ENCODE results near the gene STK32B.

DNA sequence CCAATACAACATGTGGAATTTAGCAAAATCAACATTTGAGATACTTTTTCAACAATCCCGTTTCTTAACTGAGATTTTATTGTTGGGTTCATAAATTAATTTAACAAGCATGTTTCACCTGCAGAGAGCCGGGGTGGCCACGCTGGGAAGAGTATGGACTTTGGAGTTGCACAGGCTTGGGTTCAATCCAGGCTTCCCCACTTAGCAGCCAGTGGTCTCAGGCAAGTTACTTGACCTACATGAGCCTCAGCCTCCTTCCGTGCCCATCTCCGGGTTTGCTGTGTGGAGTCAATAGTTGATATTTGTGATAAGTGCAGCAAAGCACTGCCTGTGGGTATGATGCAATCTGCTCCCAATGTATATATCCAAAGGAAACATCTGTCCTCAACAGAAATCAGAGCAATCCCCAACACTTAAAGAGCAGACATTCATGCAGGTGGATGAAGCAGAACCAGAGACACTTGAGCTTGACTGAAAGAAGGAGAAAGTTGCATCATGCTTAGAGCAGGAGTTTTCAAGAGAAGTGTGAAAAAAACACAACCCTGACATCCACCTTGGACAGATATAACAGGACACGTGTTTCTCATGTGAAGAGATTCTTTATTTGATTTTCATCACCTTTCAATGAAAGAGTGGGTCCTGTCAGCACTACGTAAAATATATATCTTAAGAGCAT is 37.1 kb upstream of the STK32B start:
- TF ChIP-seq, protein P1, sequence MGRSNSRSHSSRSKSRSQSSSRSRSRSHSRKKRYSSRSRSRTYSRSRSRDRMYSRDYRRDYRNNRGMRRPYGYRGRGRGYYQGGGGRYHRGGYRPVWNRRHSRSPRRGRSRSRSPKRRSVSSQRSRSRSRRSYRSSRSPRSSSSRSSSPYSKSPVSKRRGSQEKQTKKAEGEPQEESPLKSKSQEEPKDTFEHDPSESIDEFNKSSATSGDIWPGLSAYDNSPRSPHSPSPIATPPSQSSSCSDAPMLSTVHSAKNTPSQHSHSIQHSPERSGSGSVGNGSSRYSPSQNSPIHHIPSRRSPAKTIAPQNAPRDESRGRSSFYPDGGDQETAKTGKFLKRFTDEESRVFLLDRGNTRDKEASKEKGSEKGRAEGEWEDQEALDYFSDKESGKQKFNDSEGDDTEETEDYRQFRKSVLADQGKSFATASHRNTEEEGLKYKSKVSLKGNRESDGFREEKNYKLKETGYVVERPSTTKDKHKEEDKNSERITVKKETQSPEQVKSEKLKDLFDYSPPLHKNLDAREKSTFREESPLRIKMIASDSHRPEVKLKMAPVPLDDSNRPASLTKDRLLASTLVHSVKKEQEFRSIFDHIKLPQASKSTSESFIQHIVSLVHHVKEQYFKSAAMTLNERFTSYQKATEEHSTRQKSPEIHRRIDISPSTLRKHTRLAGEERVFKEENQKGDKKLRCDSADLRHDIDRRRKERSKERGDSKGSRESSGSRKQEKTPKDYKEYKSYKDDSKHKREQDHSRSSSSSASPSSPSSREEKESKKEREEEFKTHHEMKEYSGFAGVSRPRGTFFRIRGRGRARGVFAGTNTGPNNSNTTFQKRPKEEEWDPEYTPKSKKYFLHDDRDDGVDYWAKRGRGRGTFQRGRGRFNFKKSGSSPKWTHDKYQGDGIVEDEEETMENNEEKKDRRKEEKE (IDR thresholded peaks at IDR 0.05; ENCODE audit: borderline replicate concordance in 1 of 2, control insufficient read depth in 1 of 2, low read depth in 2 of 2, low read length in 1 of 2), result no peak
- TF ChIP-seq KAT2B (IDR thresholded peaks at IDR 0.05; ENCODE audit: low read depth, low read length) (no peak), MTF1 (CRISPR knock-in tag; IDR thresholded peaks at IDR 0.05; ENCODE audit: borderline replicate concordance) (no peak), POLR2AphosphoS5 (IDR thresholded peaks at IDR 0.05; ENCODE audit: control insufficient read depth, insufficient read depth, low read depth, low read length) (no peak), JUNB (CRISPR knock-in tag; conservative IDR thresholded peaks at IDR 0.05) (0 out of 2 replicates have a peak, but pooled peaks have one; percentile 15)
- TF ChIP-seq, protein P2, sequence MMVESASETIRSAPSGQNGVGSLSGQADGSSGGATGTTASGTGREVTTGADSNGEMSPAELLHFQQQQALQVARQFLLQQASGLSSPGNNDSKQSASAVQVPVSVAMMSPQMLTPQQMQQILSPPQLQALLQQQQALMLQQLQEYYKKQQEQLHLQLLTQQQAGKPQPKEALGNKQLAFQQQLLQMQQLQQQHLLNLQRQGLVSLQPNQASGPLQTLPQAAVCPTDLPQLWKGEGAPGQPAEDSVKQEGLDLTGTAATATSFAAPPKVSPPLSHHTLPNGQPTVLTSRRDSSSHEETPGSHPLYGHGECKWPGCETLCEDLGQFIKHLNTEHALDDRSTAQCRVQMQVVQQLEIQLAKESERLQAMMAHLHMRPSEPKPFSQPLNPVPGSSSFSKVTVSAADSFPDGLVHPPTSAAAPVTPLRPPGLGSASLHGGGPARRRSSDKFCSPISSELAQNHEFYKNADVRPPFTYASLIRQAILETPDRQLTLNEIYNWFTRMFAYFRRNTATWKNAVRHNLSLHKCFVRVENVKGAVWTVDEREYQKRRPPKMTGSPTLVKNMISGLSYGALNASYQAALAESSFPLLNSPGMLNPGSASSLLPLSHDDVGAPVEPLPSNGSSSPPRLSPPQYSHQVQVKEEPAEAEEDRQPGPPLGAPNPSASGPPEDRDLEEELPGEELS (CRISPR knock-in tag; IDR thresholded peaks at IDR 0.05; ENCODE audit: borderline replicate concordance), result no peak
- TF ChIP-seq, protein P3, sequence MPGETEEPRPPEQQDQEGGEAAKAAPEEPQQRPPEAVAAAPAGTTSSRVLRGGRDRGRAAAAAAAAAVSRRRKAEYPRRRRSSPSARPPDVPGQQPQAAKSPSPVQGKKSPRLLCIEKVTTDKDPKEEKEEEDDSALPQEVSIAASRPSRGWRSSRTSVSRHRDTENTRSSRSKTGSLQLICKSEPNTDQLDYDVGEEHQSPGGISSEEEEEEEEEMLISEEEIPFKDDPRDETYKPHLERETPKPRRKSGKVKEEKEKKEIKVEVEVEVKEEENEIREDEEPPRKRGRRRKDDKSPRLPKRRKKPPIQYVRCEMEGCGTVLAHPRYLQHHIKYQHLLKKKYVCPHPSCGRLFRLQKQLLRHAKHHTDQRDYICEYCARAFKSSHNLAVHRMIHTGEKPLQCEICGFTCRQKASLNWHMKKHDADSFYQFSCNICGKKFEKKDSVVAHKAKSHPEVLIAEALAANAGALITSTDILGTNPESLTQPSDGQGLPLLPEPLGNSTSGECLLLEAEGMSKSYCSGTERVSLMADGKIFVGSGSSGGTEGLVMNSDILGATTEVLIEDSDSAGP (CRISPR knock-in tag; IDR thresholded peaks at IDR 0.05), result no peak
